ENCODE results near the gene GSC.

DNA sequence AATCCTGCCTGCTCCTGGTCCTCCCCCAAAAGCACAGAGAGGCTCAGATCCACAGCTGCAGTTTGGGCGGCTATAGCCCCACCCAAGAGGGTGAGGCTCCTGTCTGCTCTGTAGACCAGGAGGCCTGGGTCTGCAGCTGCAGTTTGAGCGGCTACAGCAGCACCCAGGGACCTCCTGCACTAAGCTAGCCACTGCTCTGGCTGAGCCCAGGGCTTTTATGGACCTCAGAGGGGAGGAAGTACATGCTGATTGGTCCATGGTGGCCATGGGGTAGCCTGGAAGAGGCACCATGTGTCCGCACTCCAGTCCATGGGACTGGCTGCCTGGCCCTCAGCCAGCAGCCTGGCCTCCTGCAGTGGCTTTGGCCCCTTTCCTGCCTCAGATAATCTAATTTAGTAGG lies 49.6 kb upstream of the GSC start:
- TF ChIP-seq CTCF (conservative IDR thresholded peaks at IDR 0.05; ENCODE audit: low read length), result no peak
- no peak for TF ChIP-seq EZH2phosphoT487 (IDR thresholded peaks at IDR 0.05; ENCODE audit: borderline replicate concordance, low read depth, low read length)
